Activated CD4-positive, alpha-beta memory T cell treated with anti-CD3 and anti-CD28 coated beads, Interleukin-2, amount 10 ng/mL, durations not matched to agents 7 days and 5 days (primary cell): ENCODE measurements around the gene EMP2. TPM values are rescaled to one million over a fixed set of nuclear protein-coding genes. Genes with fewer than 3 reads are reported as not detected.

Experiments used
- CTCF ChIA-PET: fragments of 350-600 bp; sonication (Branson Sonifier 250); formaldehyde crosslinking; loops from one replicate; lab custom pipeline; 2021; ENCODE audit warnings: antibody characterized with exemption, inconsistent platforms; lab: Charles Lee
- POLR2A ChIA-PET: fragments of 350-600 bp; sonication (Branson Sonifier 250); formaldehyde crosslinking; loops from one replicate; lab custom pipeline; 2021; ENCODE audit warnings: antibody characterized with exemption; lab: Charles Lee
- DNase-seq: peaks from one replicate; pipeline ENCODE4 v3.0.0-alpha.2; 2020
- H3K27ac Mint-ChIP-seq: one replicate; pipeline ENCODE4 v1.8.0; 2021; ENCODE audit warnings: mild to moderate bottlenecking, mixed read lengths
- H3K27me3 Mint-ChIP-seq: one replicate; pipeline ENCODE4 v1.8.0; 2021; ENCODE audit warnings: mixed read lengths
- H3K36me3 Mint-ChIP-seq: one replicate; pipeline ENCODE4 v1.8.0; 2021; ENCODE audit warnings: low read depth, mixed read lengths
- H3K4me1 Mint-ChIP-seq: one replicate; pipeline ENCODE4 v1.8.0; 2021; ENCODE audit warnings: mixed read lengths
- H3K4me3 Mint-ChIP-seq: one replicate; pipeline ENCODE4 v1.8.0; 2021; ENCODE audit warnings: mild to moderate bottlenecking, mixed read lengths
- H3K9me3 Mint-ChIP-seq: one replicate; pipeline ENCODE4 v1.8.0; 2021; ENCODE audit warnings: mixed read lengths
- total RNA-seq, 2 experiments: library from RNA; stranded (reverse); gene quantifications; one replicate each; pipeline ENCODE4 v1.2.3, GENCODE V29; 2021

Gene EMP2
- total RNA-seq, 2 experiments from 2014 or later, result not detected

DNA sequence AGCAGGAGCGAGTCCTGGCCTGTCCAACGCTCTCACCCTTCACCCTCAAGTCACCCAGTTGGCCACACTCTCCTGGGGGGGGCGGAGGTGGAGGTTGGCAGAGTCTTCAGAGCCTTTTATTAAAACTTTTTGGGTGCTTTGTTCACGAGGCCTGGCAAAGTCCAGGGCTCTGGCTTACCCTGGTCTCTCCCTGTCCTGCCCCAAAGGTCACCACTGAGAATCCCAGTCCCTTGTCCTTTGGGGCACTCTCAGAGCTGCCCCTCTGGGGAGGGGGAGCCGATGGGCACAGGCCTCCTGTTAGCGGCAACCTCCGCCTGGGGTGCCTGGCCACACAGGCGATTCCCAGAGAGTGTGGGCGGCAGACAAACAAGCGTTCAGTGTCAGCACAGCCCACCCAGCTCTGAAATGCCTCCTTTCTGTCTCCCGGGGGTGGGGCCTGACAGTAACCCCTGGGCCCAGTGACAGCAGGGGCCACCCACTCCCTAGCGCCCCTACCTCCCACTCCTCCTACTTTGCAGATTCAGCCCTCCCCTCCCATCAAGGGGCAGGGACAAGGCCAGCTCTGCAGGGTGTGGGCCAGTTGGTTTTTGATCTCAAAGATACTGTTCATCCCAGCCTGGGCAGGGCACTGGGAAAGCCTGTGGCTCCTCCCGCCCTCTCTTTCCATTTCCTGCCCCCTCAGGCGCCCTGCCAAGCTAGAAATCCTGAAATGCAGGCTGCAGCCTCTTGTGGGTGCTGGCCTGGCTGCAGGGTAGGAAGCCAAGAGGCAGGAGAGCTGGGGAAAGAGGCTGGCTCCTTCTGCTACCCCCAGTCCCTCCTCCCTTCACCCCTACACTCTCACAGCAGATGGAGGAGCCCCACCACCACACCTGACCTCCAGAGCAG lies 36.6 kb upstream of the EMP2 start:
- Mint-ChIP-seq H3K36me3 (no peaks in the 10 kb centered on the region), H3K4me3 (no peak overlapping the region), H3K27ac (no peak overlapping the region), H3K9me3 (no peaks in the 10 kb centered on the region), H3K27me3 (peaks cover 16% of the 10 kb centered on the region), H3K4me1 (no peaks in the 10 kb centered on the region)
- CTCF ChIA-PET, result no interaction called here
- POLR2A ChIA-PET, result no interaction called here
- DNase-seq, result no peak

DNA sequence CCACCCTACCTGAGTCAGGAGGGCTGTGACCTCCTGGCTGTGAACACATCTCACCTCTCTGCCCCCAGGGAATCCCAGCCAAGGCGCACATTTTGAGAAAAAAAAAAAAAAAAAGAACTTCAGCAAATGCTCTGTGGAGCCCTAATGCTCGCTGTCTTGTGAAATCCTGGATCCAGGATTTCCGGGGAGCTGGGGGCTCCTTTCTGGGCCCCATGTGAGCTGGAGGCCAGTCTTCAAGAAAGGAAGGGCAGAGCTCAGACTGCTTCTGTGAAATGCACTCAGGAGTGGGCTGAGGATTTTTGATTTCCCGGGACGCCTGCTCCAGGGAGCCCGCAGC lies 36.0 kb upstream of the EMP2 start:
- no peak overlapping the region for H3K27ac Mint-ChIP-seq
- CTCF ChIA-PET, result no interaction called here
- H3K9me3 Mint-ChIP-seq, result no peaks in the 10 kb centered on the region
- H3K27me3 Mint-ChIP-seq, result peaks cover 16% of the 10 kb centered on the region
- no peak overlapping the region for H3K4me3 Mint-ChIP-seq
- DNase-seq, result no peak
- no peaks in the 10 kb centered on the region for H3K36me3 Mint-ChIP-seq
- POLR2A ChIA-PET, result no interaction called here
- H3K4me1 Mint-ChIP-seq, result no peaks in the 10 kb centered on the region

DNA sequence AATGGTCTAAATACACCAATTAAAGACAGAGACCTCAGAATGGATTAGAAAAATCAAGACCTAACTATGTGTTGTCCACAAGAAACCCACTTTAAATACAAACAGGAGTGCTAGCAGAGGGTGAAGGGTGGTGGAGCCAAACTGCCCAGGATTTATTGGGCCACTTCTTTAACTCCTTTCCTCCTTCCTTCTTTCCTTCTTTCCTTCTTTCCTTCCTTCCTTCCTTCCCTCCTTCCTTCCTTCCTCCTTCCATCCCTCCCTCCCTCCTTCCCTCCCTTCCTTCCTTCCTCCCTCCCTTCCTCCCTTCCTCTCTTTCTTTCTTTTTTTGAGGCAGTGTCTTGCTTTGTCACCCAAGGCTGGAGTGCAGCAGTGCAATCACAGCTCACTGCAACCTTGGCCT lies 34.3 kb upstream of the EMP2 start:
- POLR2A ChIA-PET, result no interaction called here
- Mint-ChIP-seq H3K4me1 (no peaks in the 10 kb centered on the region), H3K9me3 (no peaks in the 10 kb centered on the region), H3K4me3 (no peak overlapping the region), H3K27ac (no peak overlapping the region), H3K36me3 (no peaks in the 10 kb centered on the region), H3K27me3 (peaks cover 14% of the 10 kb centered on the region)
- DNase-seq, result no peak
- CTCF ChIA-PET, result no interaction called here

- H3K27ac Mint-ChIP-seq, result no peak overlapping the region
- ChIA-PET POLR2A (no interaction called here), CTCF (no interaction called here)
- H3K4me1 Mint-ChIP-seq, result no peaks in the 10 kb centered on the region
- H3K4me3 Mint-ChIP-seq, result no peak overlapping the region
- no peaks in the 10 kb centered on the region for H3K36me3 Mint-ChIP-seq
- DNase-seq, result no peak
- H3K9me3 Mint-ChIP-seq, result no peaks in the 10 kb centered on the region
- peaks cover 11% of the 10 kb centered on the region for H3K27me3 Mint-ChIP-seq
These were observed 33.5 kb upstream of the EMP2 start for GRCh38 chr16:10613785-10614485.

- DNase-seq, result no peak
- ChIA-PET CTCF (no interaction called here), POLR2A (no interaction called here)
- Mint-ChIP-seq H3K4me1 (no peaks in the 10 kb centered on the region), H3K9me3 (no peaks in the 10 kb centered on the region), H3K36me3 (no peaks in the 10 kb centered on the region), H3K27ac (no peak overlapping the region), H3K4me3 (no peak overlapping the region), H3K27me3 (peaks cover 6% of the 10 kb centered on the region)
These were observed 32.3 kb upstream of the EMP2 start for GRCh38 chr16:10612649-10613179.

DNA sequence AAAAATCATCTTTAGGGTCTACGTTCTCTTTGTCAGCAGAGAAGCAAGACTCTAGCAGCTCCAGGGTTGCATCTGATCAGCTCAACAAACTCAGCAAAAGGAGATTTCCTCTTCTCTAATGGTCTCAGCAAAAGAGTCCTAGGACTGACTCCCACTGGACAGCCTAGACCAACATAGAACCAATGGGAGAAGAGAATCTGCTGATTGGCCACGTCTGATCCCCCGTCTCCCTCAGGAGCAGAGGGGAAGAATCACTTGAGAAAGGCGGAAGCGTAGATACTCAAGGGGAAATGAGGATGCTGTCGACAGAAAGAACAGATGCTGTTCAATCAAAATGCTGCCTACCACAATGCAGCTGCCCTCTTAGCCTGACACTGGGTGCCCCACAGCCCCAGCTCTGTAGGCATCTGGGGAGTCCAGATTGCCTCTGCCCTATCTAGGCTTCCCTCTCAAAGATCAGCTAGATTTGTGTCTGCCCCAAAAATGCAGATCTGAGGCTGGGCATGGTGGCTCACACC lies 31.5 kb upstream of the EMP2 start:
- POLR2A ChIA-PET, result no interaction called here
- H3K27ac Mint-ChIP-seq, result no peak overlapping the region
- peaks cover 2% of the 10 kb centered on the region for H3K27me3 Mint-ChIP-seq

GRCh38 chr16:10610499-10611184 lies 30.2 kb upstream of the EMP2 start:
- no peaks in the 10 kb centered on the region for H3K36me3 Mint-ChIP-seq
- H3K27me3 Mint-ChIP-seq, result peaks cover 2% of the 10 kb centered on the region
- no peaks in the 10 kb centered on the region for H3K4me1 Mint-ChIP-seq
- no peak overlapping the region for H3K27ac Mint-ChIP-seq
- no peaks in the 10 kb centered on the region for H3K9me3 Mint-ChIP-seq
- DNase-seq, result no peak
- POLR2A ChIA-PET, result no interaction called here
- no peak overlapping the region for H3K4me3 Mint-ChIP-seq
- CTCF ChIA-PET, result no interaction called here

More for the DNA sequence above, 31.5 kb upstream of the EMP2 start:
- Mint-ChIP-seq H3K9me3 (no peaks in the 10 kb centered on the region), H3K4me1 (no peaks in the 10 kb centered on the region), H3K36me3 (no peaks in the 10 kb centered on the region), H3K4me3 (no peak overlapping the region)
- CTCF ChIA-PET, result no interaction called here
- DNase-seq, result no peak

GRCh38 chr16:10609402-10609774 lies 29.0 kb upstream of the EMP2 start:
- H3K36me3 Mint-ChIP-seq, result no peaks in the 10 kb centered on the region
- H3K27me3 Mint-ChIP-seq, result peaks cover 2% of the 10 kb centered on the region
- CTCF ChIA-PET, result no interaction called here
- no peaks in the 10 kb centered on the region for H3K9me3 Mint-ChIP-seq
- no peak for DNase-seq
- H3K27ac Mint-ChIP-seq, result no peak overlapping the region
- H3K4me1 Mint-ChIP-seq, result no peaks in the 10 kb centered on the region
- no peak overlapping the region for H3K4me3 Mint-ChIP-seq
- POLR2A ChIA-PET, result no interaction called here

DNA sequence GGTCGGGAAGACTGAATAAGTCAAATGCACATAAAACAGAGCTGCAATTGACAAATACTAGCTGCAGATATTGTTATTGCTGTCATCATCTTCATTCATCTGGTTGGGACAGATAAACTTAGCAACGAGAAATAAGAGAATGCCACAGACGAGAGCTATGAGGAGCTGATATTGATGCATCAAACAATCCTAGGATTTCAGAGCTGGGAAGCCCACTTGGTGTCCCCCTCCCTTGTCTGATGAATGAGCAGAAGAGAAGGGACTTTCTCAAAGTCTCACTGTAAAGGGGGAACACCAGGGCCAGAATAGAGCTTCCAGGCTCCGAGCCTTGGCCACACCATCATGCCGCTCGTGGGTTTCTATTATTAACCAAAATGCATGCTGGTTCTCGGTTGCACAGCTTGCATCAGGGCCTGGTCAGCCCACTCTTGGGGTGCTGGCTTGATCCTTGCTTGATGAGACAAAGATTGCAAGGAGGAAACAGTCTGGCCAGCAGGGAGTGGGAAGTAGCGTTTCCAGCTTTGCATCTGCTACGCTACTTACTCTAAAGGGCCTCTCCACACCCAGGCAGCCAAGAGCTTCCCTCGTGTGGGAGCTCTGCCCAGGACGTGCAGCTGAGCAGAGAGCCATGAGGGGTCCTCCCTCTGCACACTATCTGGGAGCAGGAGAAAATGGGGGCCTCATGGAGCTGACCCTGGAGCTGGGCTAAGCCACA lies 28.4 kb upstream of the EMP2 start:
- no peak for DNase-seq
- Mint-ChIP-seq H3K4me1 (no peaks in the 10 kb centered on the region), H3K36me3 (no peaks in the 10 kb centered on the region), H3K9me3 (no peaks in the 10 kb centered on the region), H3K4me3 (no peak overlapping the region), H3K27ac (no peak overlapping the region), H3K27me3 (peaks cover 2% of the 10 kb centered on the region)
- ChIA-PET POLR2A (no interaction called here), CTCF (interaction anchor here (1.3 kb wide), 1 partner anchor 11 kb away, joined by 3 read pairs; no protein-coding TSS in a partner anchor)

- no peaks in the 10 kb centered on the region for H3K4me1 Mint-ChIP-seq
- DNase-seq, result no peak
- no peaks in the 10 kb centered on the region for H3K9me3 Mint-ChIP-seq
- H3K4me3 Mint-ChIP-seq, result no peak overlapping the region
- POLR2A ChIA-PET, result no interaction called here
- H3K36me3 Mint-ChIP-seq, result no peaks in the 10 kb centered on the region
- CTCF ChIA-PET, result interaction anchor here (1.3 kb wide), 1 partner anchor 12 kb away, joined by 3 read pairs; no protein-coding TSS in a partner anchor
- peaks cover 2% of the 10 kb centered on the region for H3K27me3 Mint-ChIP-seq
- H3K27ac Mint-ChIP-seq, result no peak overlapping the region
These were observed 26.8 kb upstream of the EMP2 start for GRCh38 chr16:10607157-10607556.

DNA sequence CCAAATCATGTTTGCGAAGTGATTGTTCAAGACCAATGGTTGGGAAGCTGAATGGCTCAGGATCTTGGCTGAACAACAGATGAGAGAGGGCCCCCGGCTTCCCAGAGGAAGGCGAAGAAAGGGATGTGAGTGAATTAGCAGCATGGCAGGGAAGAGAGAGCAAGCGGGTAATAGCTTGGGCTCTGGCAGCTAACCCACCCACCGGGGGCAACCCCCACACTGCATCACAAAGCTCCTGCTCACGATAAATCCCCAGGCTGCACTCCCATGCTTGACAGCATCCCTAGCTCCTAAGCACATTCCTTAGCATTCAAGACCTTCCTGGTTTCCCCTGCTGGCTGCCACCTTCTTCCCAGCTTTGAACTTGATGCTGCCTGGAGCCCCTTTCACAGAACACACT lies 26.2 kb upstream of the EMP2 start:
- H3K27ac Mint-ChIP-seq, result no peak overlapping the region
- POLR2A ChIA-PET, result no interaction called here
- H3K9me3 Mint-ChIP-seq, result no peaks in the 10 kb centered on the region

GRCh38 chr16:10605636-10606035 lies 25.2 kb upstream of the EMP2 start:
- H3K4me3 Mint-ChIP-seq, result no peak overlapping the region
- POLR2A ChIA-PET, result no interaction called here
- CTCF ChIA-PET, result no interaction called here
- no peaks in the 10 kb centered on the region for H3K9me3 Mint-ChIP-seq
- H3K27me3 Mint-ChIP-seq, result peaks cover 2% of the 10 kb centered on the region
- no peaks in the 10 kb centered on the region for H3K4me1 Mint-ChIP-seq
- no peaks in the 10 kb centered on the region for H3K36me3 Mint-ChIP-seq
- H3K27ac Mint-ChIP-seq, result no peak overlapping the region
- DNase-seq, result no peak

More for the DNA sequence above, 26.2 kb upstream of the EMP2 start:
- H3K4me3 Mint-ChIP-seq, result no peak overlapping the region
- H3K27me3 Mint-ChIP-seq, result peaks cover 2% of the 10 kb centered on the region
- H3K36me3 Mint-ChIP-seq, result no peaks in the 10 kb centered on the region
- CTCF ChIA-PET, result no interaction called here
- H3K4me1 Mint-ChIP-seq, result no peaks in the 10 kb centered on the region
- DNase-seq, result no peak
